SK-N-SH (cell line): Measurements from ENCODE around the gene CRISP2. TPM values are rescaled to one million over a fixed set of nuclear protein-coding genes. Genes with fewer than 3 reads are reported as not detected.

Experiments
- CTCF ChIA-PET: fragments of 300-600, 350-600 bp; formaldehyde crosslinking; extraction: SDS; loops from one replicate; lab custom pipeline; 2021; lab: Yijun Ruan, JAX
- POLR2A ChIA-PET: fragments of 350-600 bp; sonication (Branson Sonifier 250); formaldehyde crosslinking; extraction: SDS; loops from one replicate; lab custom pipeline; 2020; ENCODE audit warnings: antibody characterized with exemption, inconsistent platforms; lab: Yijun Ruan, JAX
- DNase-seq: peaks from one replicate; pipeline ENCODE4 v3.0.0; 2012
- H2AFZ ChIP-seq: fragments of 200-600 bp; sonication (generic); 2 replicates; pipeline ENCODE4 v1.8.1; 2016; ENCODE audit warnings: antibody characterized with exemption, mild to moderate bottlenecking, low read depth
- H3F3A ChIP-seq: fragments of 200-600 bp; sonication (generic); replicated peaks from 2 replicates; pipeline ENCODE3; 2016; ENCODE audit warnings: antibody characterized with exemption, mild to moderate bottlenecking; ENCODE audit not compliant: insufficient read depth
- H3K27ac ChIP-seq, 2 experiments: fragments of 200-500 bp in 1 of 2; fragments of 200-600 bp in 1 of 2; sonication (Bioruptor generic) in 1 of 2; sonication (generic), shearing (Covaris generic) in 1 of 2; 2 replicates each; pipeline versions ENCODE4 v1.5.1 to v1.6.1; 2014 to 2016; ENCODE audit warnings: low read depth in 2 of 2, inconsistent platforms in 1 of 2, low read length in 1 of 2, mild to moderate bottlenecking in 1 of 2, mixed read lengths in 1 of 2
- H3K27me3 ChIP-seq: fragments of 200-600 bp; sonication (generic), shearing (Covaris generic); 2 replicates; pipeline ENCODE4 v1.6.1; 2016; ENCODE audit warnings: mixed run types; ENCODE audit not compliant: insufficient read depth
- H3K36me3 ChIP-seq, 2 experiments: fragments of 200-500 bp in 1 of 2; fragments of 200-600 bp in 1 of 2; sonication (Bioruptor generic) in 1 of 2; sonication (generic) in 1 of 2; replicated peaks in 1 of 2; 2 replicates each; pipeline versions ENCODE3 to v1.5.1; 2014 to 2016; ENCODE audit warnings: low read length in 1 of 2, mild to moderate bottlenecking in 1 of 2; ENCODE audit not compliant: insufficient read depth in 2 of 2, control insufficient read depth in 1 of 2
- H3K4me1 ChIP-seq, 2 experiments: fragments of 200-500 bp in 1 of 2; fragments of 200-600 bp in 1 of 2; sonication (Bioruptor generic) in 1 of 2; sonication (generic), shearing (Covaris generic) in 1 of 2; 2 replicates each; pipeline versions ENCODE4 v1.5.1 to v1.6.1; 2014 to 2016; ENCODE audit warnings: low read depth in 1 of 2, low read length in 1 of 2, mixed run types in 1 of 2; ENCODE audit not compliant: insufficient read depth in 2 of 2, control insufficient read depth in 1 of 2
- H3K4me2 ChIP-seq: fragments of 200-600 bp; sonication (generic), shearing (Covaris generic); 2 replicates; pipeline ENCODE4 v1.6.1; 2017; ENCODE audit warnings: mixed run types
- H3K4me3 ChIP-seq, 2 experiments: fragments of 200-500 bp in 1 of 2; fragments of 200-600 bp in 1 of 2; sonication (Bioruptor generic) in 1 of 2; sonication (generic), shearing (Covaris generic) in 1 of 2; 2 replicates each; pipeline versions ENCODE4 v1.5.1 to v1.8.1; 2014 to 2016; ENCODE audit warnings: low read depth in 2 of 2, inconsistent platforms in 1 of 2, low read length in 1 of 2, mild to moderate bottlenecking in 1 of 2, mixed read lengths in 1 of 2, moderate library complexity in 1 of 2
- H3K79me2 ChIP-seq: fragments of 200-600 bp; sonication (generic); 2 replicates; pipeline ENCODE4 v1.8.1; 2017; ENCODE audit warnings: mild to moderate bottlenecking; ENCODE audit not compliant: insufficient read depth
- H3K9ac ChIP-seq: fragments of 200-600 bp; sonication (generic); 2 replicates; pipeline ENCODE4 v1.6.1; 2017; ENCODE audit warnings: mixed run types
- H3K9me2 ChIP-seq: fragments of 200-600 bp; sonication (generic); 2 replicates; pipeline ENCODE4 v1.6.1; 2017; ENCODE audit warnings: mixed run types
- H3K9me3 ChIP-seq: fragments of 200-600 bp; sonication (generic); 2 replicates; pipeline ENCODE4 v1.6.1; 2017; ENCODE audit warnings: mixed run types, mild to moderate bottlenecking, moderate library complexity
- H4K20me1 ChIP-seq: fragments of 200-600 bp; sonication (generic); 2 replicates; pipeline ENCODE4 v1.6.1; 2017; ENCODE audit warnings: mild to moderate bottlenecking, mixed run types; ENCODE audit not compliant: insufficient read depth
- FOXJ3 ChIP-seq: sonication (generic); formaldehyde crosslinking; IDR thresholded peaks from 2 replicates; pipeline ENCODE4 v1.5.1; 2020; ENCODE audit warnings: mild to moderate bottlenecking, missing genetic modification reagents
- FOXM1 ChIP-seq: IDR thresholded peaks from 2 replicates; pipeline ENCODE4 v1.4.0; 2012; ENCODE audit warnings: low read depth, mild to moderate bottlenecking
- GABPA ChIP-seq: IDR thresholded peaks from 2 replicates; pipeline ENCODE4 v1.4.0; 2012; ENCODE audit warnings: low read depth, mild to moderate bottlenecking
- GATA2 ChIP-seq: sonication (generic); formaldehyde crosslinking; IDR thresholded peaks from 2 replicates; pipeline ENCODE4 v1.5.0; 2020; ENCODE audit warnings: mild to moderate bottlenecking, missing genetic modification reagents
- JUND ChIP-seq: IDR thresholded peaks from 2 replicates; pipeline ENCODE4 v1.4.0; 2012
- NRF1 ChIP-seq: IDR thresholded peaks from 2 replicates; pipeline ENCODE4 v1.6.1; 2012; ENCODE audit warnings: low read depth, mild to moderate bottlenecking, low read length
- PBX3 ChIP-seq: IDR thresholded peaks from 2 replicates; pipeline ENCODE4; 2012
- RAD21 ChIP-seq: IDR thresholded peaks from 2 replicates; pipeline ENCODE4 v1.6.1; 2012; ENCODE audit warnings: mild to moderate bottlenecking, low read length
- RFX5 ChIP-seq: IDR thresholded peaks from 2 replicates; pipeline ENCODE4 v1.6.1; 2012; ENCODE audit warnings: mild to moderate bottlenecking, improper control_type of control experiment, low read length
- RXRA ChIP-seq: IDR thresholded peaks from 2 replicates; pipeline ENCODE4 v1.4.0; 2012; ENCODE audit warnings: low read depth, mild to moderate bottlenecking, borderline replicate concordance
- SIN3A ChIP-seq: IDR thresholded peaks from 2 replicates; pipeline ENCODE4 v1.6.1; 2012; ENCODE audit warnings: low read depth, mild to moderate bottlenecking, low read length, moderate library complexity, borderline replicate concordance
- SMC3 ChIP-seq: IDR thresholded peaks from 2 replicates; pipeline ENCODE4 v1.6.1; 2012; ENCODE audit warnings: low read depth, low read length, improper control_type of control experiment
- TAF1 ChIP-seq: IDR thresholded peaks from 2 replicates; pipeline ENCODE4 v1.6.1; 2012; ENCODE audit warnings: low read depth, mild to moderate bottlenecking, low read length, moderate library complexity, borderline replicate concordance
- TCF12 ChIP-seq: IDR thresholded peaks from 2 replicates; pipeline ENCODE4 v1.4.0; 2012
- TEAD4 ChIP-seq: IDR thresholded peaks from 2 replicates; pipeline ENCODE4 v1.4.0; 2012; ENCODE audit warnings: mild to moderate bottlenecking, borderline replicate concordance; ENCODE audit not compliant: insufficient read depth
- USF2 ChIP-seq: fragments of 150-350 bp; IDR thresholded peaks from 2 replicates; pipeline ENCODE4 v1.6.1; 2017; ENCODE audit warnings: antibody characterized with exemption, low read length, low read depth, borderline replicate concordance
- YY1 ChIP-seq: IDR thresholded peaks from 2 replicates; pipeline ENCODE4 v1.4.0; 2012; ENCODE audit warnings: low read depth, mild to moderate bottlenecking
- WGBS: methylation state at CpG from one replicate; pipeline ENCODE4 v1.1.6; 2017; ENCODE audit warnings: low lambda C conversion rate; 5-methylcytosine and 5-hydroxymethylcytosine counted together
- polyA plus RNA-seq, 3 experiments: library from polyadenylated mRNA; depleted of rRNA; stranded (reverse); fragments of >200 nt; gene quantifications; 2 replicates each; pipeline ENCODE4 v1.2.3, GENCODE V29; 2012
- TF ChIP-seq, protein P1 (sequence below): IDR thresholded peaks from 2 replicates; pipeline ENCODE4 v1.4.0; 2012; ENCODE audit warnings: low read depth, borderline replicate concordance

CRISP2 gene
- polyA plus RNA-seq, 1 of the 3 experiments (the other 2 are of a cell fraction), result not detected

GRCh38 chr6:49646130-49646824, 67.1 kb downstream of the CRISP2 start (continued):
- TF ChIP-seq, protein P1, sequence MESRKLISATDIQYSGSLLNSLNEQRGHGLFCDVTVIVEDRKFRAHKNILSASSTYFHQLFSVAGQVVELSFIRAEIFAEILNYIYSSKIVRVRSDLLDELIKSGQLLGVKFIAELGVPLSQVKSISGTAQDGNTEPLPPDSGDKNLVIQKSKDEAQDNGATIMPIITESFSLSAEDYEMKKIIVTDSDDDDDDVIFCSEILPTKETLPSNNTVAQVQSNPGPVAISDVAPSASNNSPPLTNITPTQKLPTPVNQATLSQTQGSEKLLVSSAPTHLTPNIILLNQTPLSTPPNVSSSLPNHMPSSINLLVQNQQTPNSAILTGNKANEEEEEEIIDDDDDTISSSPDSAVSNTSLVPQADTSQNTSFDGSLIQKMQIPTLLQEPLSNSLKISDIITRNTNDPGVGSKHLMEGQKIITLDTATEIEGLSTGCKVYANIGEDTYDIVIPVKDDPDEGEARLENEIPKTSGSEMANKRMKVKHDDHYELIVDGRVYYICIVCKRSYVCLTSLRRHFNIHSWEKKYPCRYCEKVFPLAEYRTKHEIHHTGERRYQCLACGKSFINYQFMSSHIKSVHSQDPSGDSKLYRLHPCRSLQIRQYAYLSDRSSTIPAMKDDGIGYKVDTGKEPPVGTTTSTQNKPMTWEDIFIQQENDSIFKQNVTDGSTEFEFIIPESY, result no peak
- no peak for TF ChIP-seq FOXM1
- TF ChIP-seq TAF1, result no peak
- TF ChIP-seq SIN3A, result no peak

- H3F3A ChIP-seq, result no peaks in the 10 kb centered on the region
- no peak overlapping the region for H3K4me2 ChIP-seq
- H3K9me2 ChIP-seq, result no peaks in the 10 kb centered on the region
- H3K9ac ChIP-seq, result no peak overlapping the region
- no peaks in the 10 kb centered on the region for H3K79me2 ChIP-seq
- POLR2A ChIA-PET, result no interaction called here
- CTCF ChIA-PET, result no interaction called here
- no peak for DNase-seq
- no peaks in the 10 kb centered on the region for H3K4me1 ChIP-seq
- no peak overlapping the region for H3K27ac ChIP-seq
- H3K36me3 ChIP-seq, result no peaks in the 10 kb centered on the region
- H3K27me3 ChIP-seq, result no peaks in the 10 kb centered on the region; the same call in 1 of the 2 replicates
- no peaks in the 10 kb centered on the region for H3K9me3 ChIP-seq
- H3K4me3 ChIP-seq, result no peak overlapping the region
- WGBS, result 17% methylated on average over 3 of the region's 3 CpGs
- TF ChIP-seq RAD21 (no peak), PBX3 (no peak), FOXJ3 (no peak), RXRA (no peak), TAF1 (no peak), SMC3 (no peak), RFX5 (no peak), GABPA (no peak), YY1 (no peak), TEAD4 (no peak), GATA2 (CRISPR knock-in tag) (no peak), NRF1 (no peak), FOXM1 (no peak), TCF12 (no peak), USF2 (no peak), JUND (no peak)
- TF ChIP-seq, all 33 proteins: peak for 0
- Histone ChIP-seq H2AFZ (no peak overlapping the region), H4K20me1 (no peaks in the 10 kb centered on the region)
These were observed 68.2 kb downstream of the CRISP2 start for GRCh38 chr6:49645139-49645538.

Other genes starting within 250 kb of the CRISP2 start
- not detected in 2 replicates for gene GLYATL3, start 213.6 kb downstream of the CRISP2 start, polyA plus RNA-seq (2012; rRNA removed)
- gene C6orf141, start 162.9 kb downstream of the CRISP2 start, polyA plus RNA-seq (2012; rRNA removed), result not detected in 2 replicates
- gene RHAG, start 76.7 kb downstream of the CRISP2 start, polyA plus RNA-seq (2012; rRNA removed), result not detected in 2 replicates
- gene CRISP3, start 30.8 kb upstream of the CRISP2 start, polyA plus RNA-seq (2012; rRNA removed), result not detected in 2 replicates
- gene PGK2, start 73.7 kb upstream of the CRISP2 start, polyA plus RNA-seq (2012; rRNA removed), result not detected in 2 replicates
- gene CRISP1, start 153.0 kb upstream of the CRISP2 start, polyA plus RNA-seq (2012; rRNA removed), result not detected in 2 replicates